Liver (tissue), 3 donors: ENCODE results near the gene CCDC192.

Source experiments
- GABPA ChIP-seq, 2 donors: IDR thresholded peaks in 1 of 2; conservative IDR thresholded peaks in 1 of 2; 2 replicates each; pipeline ENCODE4 v1.6.1; 2016; ENCODE audit warnings: antibody characterized with exemption in 2 of 2, mild to moderate bottlenecking in 1 of 2, moderate library complexity in 1 of 2
- HNF4G ChIP-seq: IDR thresholded peaks from 2 replicates; pipeline ENCODE4 v1.6.1; 2016; ENCODE audit warnings: antibody characterized with exemption
- JUND ChIP-seq, 2 donors: IDR thresholded peaks; 2 replicates each; pipeline ENCODE4 v1.6.1; 2016; ENCODE audit warnings: antibody characterized with exemption in 2 of 2
- RAD21 ChIP-seq, 2 donors: IDR thresholded peaks; 2 replicates each; pipeline ENCODE4 v1.6.1; 2016; ENCODE audit warnings: antibody characterized with exemption in 2 of 2, mild to moderate bottlenecking in 2 of 2
- RXRA ChIP-seq, 2 donors: IDR thresholded peaks; 2 replicates each; pipeline ENCODE4 v1.6.1; 2017 to 2018; ENCODE audit warnings: antibody characterized with exemption in 2 of 2, mild to moderate bottlenecking in 1 of 2
- SP1 ChIP-seq: IDR thresholded peaks from 2 replicates; pipeline ENCODE4 v1.6.1; 2018; ENCODE audit warnings: antibody characterized with exemption, mild to moderate bottlenecking
- TAF1 ChIP-seq: conservative IDR thresholded peaks from 2 replicates; pipeline ENCODE4 v1.6.1; 2016; ENCODE audit warnings: antibody characterized with exemption, mild to moderate bottlenecking
- YY1 ChIP-seq: IDR thresholded peaks from 2 replicates; pipeline ENCODE4 v1.6.1; 2016; ENCODE audit warnings: antibody characterized with exemption, mild to moderate bottlenecking
- TF ChIP-seq, protein P1 (sequence below): fragments of 150-350 bp; IDR thresholded peaks from 2 replicates; pipeline ENCODE4 v1.5.1; 2017; ENCODE audit warnings: improper control_type of control experiment, low read depth, low read length; ENCODE audit not compliant: missing input control
- TF ChIP-seq, protein P2 (sequence below): IDR thresholded peaks from 2 replicates; pipeline ENCODE4 v1.6.1; 2016; ENCODE audit warnings: antibody characterized with exemption
- TF ChIP-seq, protein P3 (sequence below): IDR thresholded peaks from 2 replicates; pipeline ENCODE4 v1.6.1; 2016; ENCODE audit warnings: antibody characterized with exemption
- TF ChIP-seq, protein P4 (sequence below): IDR thresholded peaks from 2 replicates; pipeline ENCODE4 v1.6.1; 2016; ENCODE audit warnings: antibody characterized with exemption
- donor health status: healthy.
- donor health status: healthy.

DNA sequence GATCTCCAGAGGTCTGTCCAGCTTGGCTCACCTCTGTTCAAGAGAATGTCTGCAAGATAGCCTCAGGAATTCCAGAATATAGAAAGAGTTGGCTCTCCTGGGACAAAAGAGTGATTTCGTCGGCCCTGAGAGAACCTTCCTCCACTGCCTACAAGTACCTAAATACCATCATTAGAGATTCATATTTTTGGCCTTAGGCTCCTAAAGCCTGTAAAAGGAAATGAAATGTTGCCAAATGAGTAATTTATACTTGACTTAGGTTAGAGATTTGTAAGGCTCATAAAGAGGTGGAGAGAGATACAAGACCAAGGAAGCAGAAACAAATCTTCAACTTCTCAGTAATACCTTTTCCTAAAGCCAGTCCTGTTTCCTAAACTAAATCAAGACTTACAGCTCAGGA is 146.2 kb downstream of the CCDC192 start:
- TF ChIP-seq, protein P1, sequence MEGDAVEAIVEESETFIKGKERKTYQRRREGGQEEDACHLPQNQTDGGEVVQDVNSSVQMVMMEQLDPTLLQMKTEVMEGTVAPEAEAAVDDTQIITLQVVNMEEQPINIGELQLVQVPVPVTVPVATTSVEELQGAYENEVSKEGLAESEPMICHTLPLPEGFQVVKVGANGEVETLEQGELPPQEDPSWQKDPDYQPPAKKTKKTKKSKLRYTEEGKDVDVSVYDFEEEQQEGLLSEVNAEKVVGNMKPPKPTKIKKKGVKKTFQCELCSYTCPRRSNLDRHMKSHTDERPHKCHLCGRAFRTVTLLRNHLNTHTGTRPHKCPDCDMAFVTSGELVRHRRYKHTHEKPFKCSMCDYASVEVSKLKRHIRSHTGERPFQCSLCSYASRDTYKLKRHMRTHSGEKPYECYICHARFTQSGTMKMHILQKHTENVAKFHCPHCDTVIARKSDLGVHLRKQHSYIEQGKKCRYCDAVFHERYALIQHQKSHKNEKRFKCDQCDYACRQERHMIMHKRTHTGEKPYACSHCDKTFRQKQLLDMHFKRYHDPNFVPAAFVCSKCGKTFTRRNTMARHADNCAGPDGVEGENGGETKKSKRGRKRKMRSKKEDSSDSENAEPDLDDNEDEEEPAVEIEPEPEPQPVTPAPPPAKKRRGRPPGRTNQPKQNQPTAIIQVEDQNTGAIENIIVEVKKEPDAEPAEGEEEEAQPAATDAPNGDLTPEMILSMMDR: no peak
- TF ChIP-seq RXRA (IDR thresholded peaks at IDR 0.05): no peak
- TF ChIP-seq, protein P2, sequence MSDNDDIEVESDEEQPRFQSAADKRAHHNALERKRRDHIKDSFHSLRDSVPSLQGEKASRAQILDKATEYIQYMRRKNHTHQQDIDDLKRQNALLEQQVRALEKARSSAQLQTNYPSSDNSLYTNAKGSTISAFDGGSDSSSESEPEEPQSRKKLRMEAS: no peak
- TF ChIP-seq, protein P3, sequence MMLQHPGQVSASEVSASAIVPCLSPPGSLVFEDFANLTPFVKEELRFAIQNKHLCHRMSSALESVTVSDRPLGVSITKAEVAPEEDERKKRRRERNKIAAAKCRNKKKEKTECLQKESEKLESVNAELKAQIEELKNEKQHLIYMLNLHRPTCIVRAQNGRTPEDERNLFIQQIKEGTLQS: no peak
- TF ChIP-seq TAF1: no peak
- no peak for TF ChIP-seq RAD21 (IDR thresholded peaks at IDR 0.05)
- no peak for TF ChIP-seq GABPA (IDR thresholded peaks at IDR 0.05 in 1 of 2, conservative IDR thresholded peaks at IDR 0.05 in 1 of 2)
- TF ChIP-seq, protein P4, sequence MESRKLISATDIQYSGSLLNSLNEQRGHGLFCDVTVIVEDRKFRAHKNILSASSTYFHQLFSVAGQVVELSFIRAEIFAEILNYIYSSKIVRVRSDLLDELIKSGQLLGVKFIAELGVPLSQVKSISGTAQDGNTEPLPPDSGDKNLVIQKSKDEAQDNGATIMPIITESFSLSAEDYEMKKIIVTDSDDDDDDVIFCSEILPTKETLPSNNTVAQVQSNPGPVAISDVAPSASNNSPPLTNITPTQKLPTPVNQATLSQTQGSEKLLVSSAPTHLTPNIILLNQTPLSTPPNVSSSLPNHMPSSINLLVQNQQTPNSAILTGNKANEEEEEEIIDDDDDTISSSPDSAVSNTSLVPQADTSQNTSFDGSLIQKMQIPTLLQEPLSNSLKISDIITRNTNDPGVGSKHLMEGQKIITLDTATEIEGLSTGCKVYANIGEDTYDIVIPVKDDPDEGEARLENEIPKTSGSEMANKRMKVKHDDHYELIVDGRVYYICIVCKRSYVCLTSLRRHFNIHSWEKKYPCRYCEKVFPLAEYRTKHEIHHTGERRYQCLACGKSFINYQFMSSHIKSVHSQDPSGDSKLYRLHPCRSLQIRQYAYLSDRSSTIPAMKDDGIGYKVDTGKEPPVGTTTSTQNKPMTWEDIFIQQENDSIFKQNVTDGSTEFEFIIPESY: no peak
- TF ChIP-seq JUND (IDR thresholded peaks at IDR 0.05): no peak
- no peak for TF ChIP-seq SP1
- TF ChIP-seq HNF4G: no peak
- no peak for TF ChIP-seq YY1
